GM04504 (cell line): ENCODE results near the gene C2orf69.

Experiments used
- DNase-seq: peaks from one replicate; pipeline ENCODE4 v3.0.0-alpha.2; 2012; ENCODE audit warnings: low read depth

C2orf69 gene

GRCh38 chr2:199968126-199968525 is 57.0 kb downstream of the C2orf69 start:
- DNase-seq: no peak

- no peak for DNase-seq
These were observed 61.1 kb downstream of the C2orf69 start for GRCh38 chr2:199972088-199972626.

GRCh38 chr2:199973703-199974102 is 62.6 kb downstream of the C2orf69 start:
- DNase-seq: no peak

GRCh38 chr2:199975273-199975895 is 64.3 kb downstream of the C2orf69 start:
- no peak for DNase-seq
